Peyer's patch (tissue), 4 donors: ENCODE results near the gene TIMM22.

Experiments
- POLR2A ChIP-seq, 2 donors: fragments of 450-650 bp; IDR thresholded peaks; one replicate each; pipeline ENCODE4 v1.5.1; 2017; ENCODE audit warnings: antibody characterized with exemption in 2 of 2, mild to moderate bottlenecking in 2 of 2, moderate library complexity in 2 of 2
- TF ChIP-seq, protein P1 (sequence below), 6 experiments: fragments of 450-650 bp in 4 of 6; fragments of 200-600 bp in 2 of 6; sonication (generic) in 1 of 6; IDR thresholded peaks; one replicate each; pipeline ENCODE4 v1.5.1; 2017 to 2019; ENCODE audit warnings: antibody characterized with exemption in 6 of 6, mild to moderate bottlenecking in 3 of 6, moderate library complexity in 1 of 6

DNA sequence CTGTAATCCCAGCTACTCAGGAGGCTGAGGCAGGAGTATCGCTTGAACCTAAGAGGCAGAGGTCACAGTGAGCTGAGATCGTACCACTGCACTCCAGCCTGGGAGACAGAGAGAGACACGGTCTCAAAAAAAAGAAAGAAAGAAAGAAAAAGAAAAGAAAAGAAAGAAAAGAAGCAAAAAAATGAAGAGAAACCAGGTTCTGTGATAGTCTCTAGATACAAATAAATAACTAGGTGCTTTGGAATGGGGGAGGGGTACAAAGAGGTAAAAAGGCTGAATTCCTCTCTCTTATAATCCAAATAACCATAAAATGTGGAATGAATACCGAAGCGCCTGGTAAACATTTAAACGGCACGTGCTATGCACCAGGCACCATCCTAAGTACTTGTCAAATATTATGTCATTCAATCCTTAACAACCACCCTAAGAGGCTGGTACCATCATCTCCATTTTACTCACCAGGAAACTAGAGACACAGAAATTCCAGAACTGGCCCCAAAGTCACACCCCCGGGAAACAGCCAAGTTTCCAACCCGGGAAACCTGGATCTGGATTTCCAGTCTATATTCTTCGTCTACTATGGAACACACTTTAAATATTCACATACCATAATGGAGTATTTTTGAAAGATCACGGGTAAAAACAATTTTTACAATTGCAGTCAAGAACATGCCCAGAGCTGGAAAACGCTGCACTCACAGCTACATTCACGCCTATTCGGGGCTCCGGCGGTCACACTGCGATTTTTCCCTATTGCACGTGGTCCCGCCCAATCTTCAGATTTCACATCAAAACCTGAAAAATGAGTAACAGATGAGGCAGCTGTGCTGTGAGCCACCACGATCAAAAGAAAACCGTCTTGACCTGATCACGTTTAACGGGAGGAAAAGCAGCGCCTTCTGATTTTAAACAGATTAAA, 27.9 kb upstream of the TIMM22 start:
- TF ChIP-seq, protein P1, sequence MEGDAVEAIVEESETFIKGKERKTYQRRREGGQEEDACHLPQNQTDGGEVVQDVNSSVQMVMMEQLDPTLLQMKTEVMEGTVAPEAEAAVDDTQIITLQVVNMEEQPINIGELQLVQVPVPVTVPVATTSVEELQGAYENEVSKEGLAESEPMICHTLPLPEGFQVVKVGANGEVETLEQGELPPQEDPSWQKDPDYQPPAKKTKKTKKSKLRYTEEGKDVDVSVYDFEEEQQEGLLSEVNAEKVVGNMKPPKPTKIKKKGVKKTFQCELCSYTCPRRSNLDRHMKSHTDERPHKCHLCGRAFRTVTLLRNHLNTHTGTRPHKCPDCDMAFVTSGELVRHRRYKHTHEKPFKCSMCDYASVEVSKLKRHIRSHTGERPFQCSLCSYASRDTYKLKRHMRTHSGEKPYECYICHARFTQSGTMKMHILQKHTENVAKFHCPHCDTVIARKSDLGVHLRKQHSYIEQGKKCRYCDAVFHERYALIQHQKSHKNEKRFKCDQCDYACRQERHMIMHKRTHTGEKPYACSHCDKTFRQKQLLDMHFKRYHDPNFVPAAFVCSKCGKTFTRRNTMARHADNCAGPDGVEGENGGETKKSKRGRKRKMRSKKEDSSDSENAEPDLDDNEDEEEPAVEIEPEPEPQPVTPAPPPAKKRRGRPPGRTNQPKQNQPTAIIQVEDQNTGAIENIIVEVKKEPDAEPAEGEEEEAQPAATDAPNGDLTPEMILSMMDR (IDR thresholded peaks at IDR 0.05): no peak
- TF ChIP-seq POLR2A (IDR thresholded peaks at IDR 0.05): no peak
